Activated naive CD4-positive, alpha-beta T cell treated with anti-CD3 and anti-CD28 coated beads for 36 hours (primary cell): ENCODE measurements around the gene RAB13. TPM values are rescaled to one million over a fixed set of nuclear protein-coding genes. Genes with fewer than 3 reads are reported as not detected.
"Not testable (repeated sequence)": the region's sequence is repeated elsewhere in the genome, so short reads cannot be mapped to it uniquely, and the experiment has no call there.

Experiments used
- CTCF ChIA-PET: fragments of 350-600 bp; sonication (Branson Sonifier 250); formaldehyde crosslinking; loops from one replicate; lab custom pipeline; 2021; ENCODE audit warnings: antibody characterized with exemption; lab: Charles Lee
- DNase-seq: peaks from one replicate; pipeline ENCODE4 v3.0.0-alpha.2; 2020
- H3K27ac Mint-ChIP-seq: one replicate; pipeline ENCODE4 v1.8.0; 2021; ENCODE audit warnings: mild to moderate bottlenecking, mixed read lengths
- H3K27me3 Mint-ChIP-seq: one replicate; pipeline ENCODE4 v1.8.0; 2021; ENCODE audit warnings: low read depth, mixed read lengths
- H3K36me3 Mint-ChIP-seq: one replicate; pipeline ENCODE4 v1.8.0; 2021; ENCODE audit warnings: low read depth, mixed read lengths
- H3K4me1 Mint-ChIP-seq: one replicate; pipeline ENCODE4 v1.8.0; 2021; ENCODE audit warnings: low read depth, mixed read lengths
- H3K4me3 Mint-ChIP-seq: one replicate; pipeline ENCODE4 v1.8.0; 2021; ENCODE audit warnings: mild to moderate bottlenecking, moderate library complexity, mixed read lengths
- H3K9me3 Mint-ChIP-seq: one replicate; pipeline ENCODE4 v1.8.0; 2021; ENCODE audit warnings: mixed read lengths
- intact Hi-C: fragments of 100-400 bp; cut with micrococcal nuclease; formaldehyde crosslinking; loops from one replicate; pipeline ENCODE4 v1.15.1; 2023
- total RNA-seq, 2 experiments: library from RNA; stranded (reverse); gene quantifications; one replicate each; pipeline ENCODE4 v1.2.3, GENCODE V29; 2021

Gene RAB13
- total RNA-seq, 2 experiments from 2014 or later, result 26.6 to 27.0 TPM

DNA sequence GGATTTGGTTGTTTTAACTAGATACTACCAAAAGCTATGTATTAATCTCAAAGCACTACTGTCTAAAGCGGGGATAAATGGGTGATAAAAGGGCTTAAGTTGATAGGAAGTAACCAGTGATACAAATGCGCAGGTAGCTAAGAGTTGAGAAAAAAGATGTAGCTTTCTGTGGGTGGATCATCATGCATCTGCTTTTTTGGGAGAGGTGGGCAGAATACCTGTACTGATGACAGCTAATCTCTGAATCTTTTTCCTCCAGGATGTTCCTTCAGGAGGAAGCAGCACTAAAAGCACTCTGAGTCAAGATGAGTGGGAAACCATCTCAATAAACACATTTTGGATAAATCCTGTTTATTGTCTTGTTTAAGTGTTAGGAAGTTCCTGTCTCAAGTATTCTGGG lies 5.7 kb upstream of the RAB13 start:
- CTCF ChIA-PET, result interaction anchor here (0.6 kb wide), 2 partner anchors 198 to 320 kb away, joined by 3 to 5 read pairs; no protein-coding TSS in a partner anchor
- H3K9me3 Mint-ChIP-seq, result no peaks in the 10 kb centered on the region
- no peak for DNase-seq
- H3K4me1 Mint-ChIP-seq, result peaks cover 37% of the 10 kb centered on the region
- H3K4me3 Mint-ChIP-seq, result peak overlapping the region; percentile 93
- no peaks in the 10 kb centered on the region for H3K27me3 Mint-ChIP-seq
- intact Hi-C loops, result loop anchor here (2.0 to 5.0 kb wide), 3 partner anchors 265 to 335 kb away; partner anchors contain the start of genes ATP8B2, HAX1 and INTS3
- peak overlapping the region; percentile 97 for H3K27ac Mint-ChIP-seq
- peaks cover 52% of the 10 kb centered on the region for H3K36me3 Mint-ChIP-seq

DNA sequence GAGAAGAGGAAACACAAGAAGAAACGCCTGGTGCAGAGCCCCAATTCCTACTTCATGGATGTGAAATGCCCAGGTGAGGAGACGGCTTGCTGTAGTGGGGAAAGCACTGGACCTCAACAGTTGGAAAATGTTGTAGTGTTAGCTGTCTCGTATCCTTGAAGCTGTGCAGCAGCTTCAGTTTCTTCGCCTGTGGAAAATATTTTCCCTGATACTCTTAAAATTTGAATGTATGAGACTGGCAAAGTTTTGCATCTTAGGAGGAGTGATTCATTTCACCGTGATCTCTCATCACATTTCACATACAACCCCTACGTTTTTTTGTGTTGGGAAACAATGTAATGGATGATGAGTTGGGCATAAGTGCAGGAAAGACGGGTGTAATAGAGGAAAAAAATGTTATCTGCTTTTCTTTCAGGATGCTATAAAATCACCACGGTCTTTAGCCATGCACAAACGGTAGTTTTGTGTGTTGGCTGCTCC lies 5.1 kb upstream of the RAB13 start:
- intact Hi-C loops, result loop anchor here (2.0 to 5.0 kb wide), 3 partner anchors 264 to 336 kb away; partner anchors contain the start of genes ATP8B2, HAX1 and INTS3

GRCh38 chr1:153990468-153991150 lies 4.5 kb upstream of the RAB13 start, which contains the start of gene RPS27:
Gene RPS27, plus strand, starts transcription at chr1:153990762. Its CDS starts 35 bp downstream, at chr1:153990797.
- Mint-ChIP-seq H3K4me1 (peaks cover 47% of the 10 kb centered on the region), H3K27me3 (peaks cover 3% of the 10 kb centered on the region), H3K27ac (peak within 1 kb of the TSS; percentile 97), H3K9me3 (no peaks in the 10 kb centered on the region), H3K36me3 (peaks cover 48% of the 10 kb centered on the region), H3K4me3 (peak within 1 kb of the TSS; percentile 93)
- peak; percentile 93 for DNase-seq
- CTCF ChIA-PET, result interaction anchor here (0.8 to 1.4 kb wide), 4 partner anchors 13 to 281 kb away, joined by 3 to 7 read pairs (median 4); partner anchors contain the start of gene JTB
- intact Hi-C loops, result loop anchor here (1.0 to 5.0 kb wide), 14 partner anchors 13 to 481 kb away; partner anchors contain the start of genes ATP8B2, CREB3L4, HAX1 and INTS3

More for the DNA sequence above, 5.1 kb upstream of the RAB13 start:
- Mint-ChIP-seq H3K27ac (peak overlapping the region; percentile 97), H3K4me1 (peaks cover 42% of the 10 kb centered on the region), H3K9me3 (no peaks in the 10 kb centered on the region), H3K27me3 (no peaks in the 10 kb centered on the region), H3K4me3 (peak overlapping the region; percentile 93), H3K36me3 (peaks cover 51% of the 10 kb centered on the region)
- CTCF ChIA-PET, result interaction anchor here (0.6 to 0.8 kb wide), 2 partner anchors 198 to 281 kb away, joined by 3 to 5 read pairs; no protein-coding TSS in a partner anchor
- DNase-seq, result no peak

- H3K4me3 Mint-ChIP-seq, result no peak overlapping the region
- intact Hi-C loops, result no loop called here
- no peaks in the 10 kb centered on the region for H3K9me3 Mint-ChIP-seq
Measured at GRCh38 chr1:153987621-153988020, 1.5 kb upstream of the RAB13 start.

GRCh38 chr1:153985341-153985912 lies 712 bp downstream of the RAB13 start:
- Mint-ChIP-seq H3K4me1 (peaks cover 34% of the 10 kb centered on the region), H3K27me3 (peaks cover 3% of the 10 kb centered on the region), H3K9me3 (no peaks in the 10 kb centered on the region), H3K36me3 (no peaks in the 10 kb centered on the region), H3K4me3 (peak overlapping the region; percentile 77), H3K27ac (peak overlapping the region; percentile 72)
- peak; percentile 73 for DNase-seq
- intact Hi-C loops, result loop anchor here (1.0 to 2.0 kb wide), 2 partner anchors 8 to 413 kb away; partner anchors contain the start of gene JTB
- CTCF ChIA-PET, result interaction anchor here (0.8 to 3.7 kb wide), 13 partner anchors 9 to 475 kb away, joined by 3 to 58 read pairs (median 5); partner anchors contain the start of genes CREB3L4, DENND4B, NPR1 and SLC39A1

More at GRCh38 chr1:153987621-153988020, 1.5 kb upstream of the RAB13 start:
- Mint-ChIP-seq H3K27ac (peak overlapping the region; percentile 71), H3K36me3 (peaks cover 21% of the 10 kb centered on the region), H3K4me1 (peaks cover 46% of the 10 kb centered on the region), H3K27me3 (peaks cover 3% of the 10 kb centered on the region)
- DNase-seq, result no peak
- CTCF ChIA-PET, result interaction anchor here (0.5 to 3.7 kb wide), 15 partner anchors 10 to 316 kb away, joined by 3 to 58 read pairs (median 6); partner anchors contain the start of genes CREB3L4, DENND4B, JTB and SLC39A1

- H3K4me3 Mint-ChIP-seq, result no peak overlapping the region
- CTCF ChIA-PET, result interaction anchor here (0.7 to 3.7 kb wide), 6 partner anchors 8 to 136 kb away, joined by 3 to 32 read pairs (median 5); partner anchors contain the start of genes CREB3L4 and DENND4B
- peaks cover 28% of the 10 kb centered on the region for H3K4me1 Mint-ChIP-seq
- H3K27ac Mint-ChIP-seq, result no peak overlapping the region
- intact Hi-C loops, result loop anchor here (2.0 kb wide), 1 partner anchor 412 kb away; no protein-coding TSS in a partner anchor
- peaks cover 3% of the 10 kb centered on the region for H3K27me3 Mint-ChIP-seq
- H3K36me3 Mint-ChIP-seq, result no peaks in the 10 kb centered on the region
- H3K9me3 Mint-ChIP-seq, result no peaks in the 10 kb centered on the region
- no peak for DNase-seq
Measured at GRCh38 chr1:153984123-153984894, 1.8 kb downstream of the RAB13 start.

GRCh38 chr1:153981735-153982134 lies 4.4 kb downstream of the RAB13 start:
- H3K4me3 Mint-ChIP-seq, DNase-seq, intact Hi-C loops, H3K36me3 Mint-ChIP-seq, CTCF ChIA-PET, H3K27ac Mint-ChIP-seq, H3K27me3 Mint-ChIP-seq, H3K9me3 Mint-ChIP-seq: not testable (repeated sequence)
- H3K4me1 Mint-ChIP-seq, result peaks cover 32% of the 10 kb centered on the region

DNA sequence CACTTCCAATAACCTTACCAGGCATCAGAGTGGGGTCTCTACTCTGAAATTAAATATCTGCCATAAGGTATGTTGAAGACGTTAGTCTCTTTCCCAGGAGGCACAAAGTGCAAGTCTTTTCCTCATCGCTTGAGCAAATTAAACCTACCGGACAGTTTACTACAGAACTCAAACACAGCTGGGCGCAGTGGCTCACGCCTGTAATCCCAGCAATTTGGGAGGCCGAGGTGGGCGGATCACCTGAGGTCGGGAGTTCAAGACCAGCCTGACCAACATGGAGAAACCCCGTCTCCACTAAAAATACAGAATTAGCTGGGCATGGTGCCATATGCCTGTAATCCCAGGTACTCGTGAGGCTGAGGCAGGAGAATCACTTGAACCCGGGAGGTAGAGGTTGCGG lies 7.0 kb downstream of the RAB13 start:
- CTCF ChIA-PET, result interaction anchor here (0.8 to 2.9 kb wide), 2 partner anchors 8 to 16 kb away, joined by 3 to 27 read pairs; partner anchors contain the start of genes RAB13 and SLC39A1
- Mint-ChIP-seq H3K36me3 (peaks cover 25% of the 10 kb centered on the region), H3K4me1 (peaks cover 32% of the 10 kb centered on the region)
- not testable (repeated sequence) for H3K9me3 Mint-ChIP-seq, DNase-seq, H3K4me3 Mint-ChIP-seq, H3K27ac Mint-ChIP-seq, H3K27me3 Mint-ChIP-seq
- intact Hi-C loops, result loop anchor here (5.0 kb wide), 1 partner anchor 322 kb away; the partner anchor contains the start of gene SNAPIN

GRCh38 chr1:153978274-153978909 lies 7.7 kb downstream of the RAB13 start:
- intact Hi-C loops, result loop anchor here (1.0 to 5.0 kb wide), 2 partner anchors 307 to 321 kb away; partner anchors contain the start of gene SNAPIN
- H3K27me3 Mint-ChIP-seq, result no peaks in the 10 kb centered on the region
- H3K9me3 Mint-ChIP-seq, result no peaks in the 10 kb centered on the region
- peak overlapping the region; percentile 97 for H3K4me3 Mint-ChIP-seq
- H3K27ac Mint-ChIP-seq, result peak overlapping the region; percentile 94
- H3K4me1 Mint-ChIP-seq, result peaks cover 34% of the 10 kb centered on the region
- no peak for DNase-seq
- CTCF ChIA-PET, result interaction anchor here (1.2 to 2.9 kb wide), 5 partner anchors 9 to 57 kb away, joined by 3 to 27 read pairs (median 10); partner anchors contain the start of genes CREB3L4, RAB13 and SLC39A1
- H3K36me3 Mint-ChIP-seq, result peaks cover 32% of the 10 kb centered on the region

DNA sequence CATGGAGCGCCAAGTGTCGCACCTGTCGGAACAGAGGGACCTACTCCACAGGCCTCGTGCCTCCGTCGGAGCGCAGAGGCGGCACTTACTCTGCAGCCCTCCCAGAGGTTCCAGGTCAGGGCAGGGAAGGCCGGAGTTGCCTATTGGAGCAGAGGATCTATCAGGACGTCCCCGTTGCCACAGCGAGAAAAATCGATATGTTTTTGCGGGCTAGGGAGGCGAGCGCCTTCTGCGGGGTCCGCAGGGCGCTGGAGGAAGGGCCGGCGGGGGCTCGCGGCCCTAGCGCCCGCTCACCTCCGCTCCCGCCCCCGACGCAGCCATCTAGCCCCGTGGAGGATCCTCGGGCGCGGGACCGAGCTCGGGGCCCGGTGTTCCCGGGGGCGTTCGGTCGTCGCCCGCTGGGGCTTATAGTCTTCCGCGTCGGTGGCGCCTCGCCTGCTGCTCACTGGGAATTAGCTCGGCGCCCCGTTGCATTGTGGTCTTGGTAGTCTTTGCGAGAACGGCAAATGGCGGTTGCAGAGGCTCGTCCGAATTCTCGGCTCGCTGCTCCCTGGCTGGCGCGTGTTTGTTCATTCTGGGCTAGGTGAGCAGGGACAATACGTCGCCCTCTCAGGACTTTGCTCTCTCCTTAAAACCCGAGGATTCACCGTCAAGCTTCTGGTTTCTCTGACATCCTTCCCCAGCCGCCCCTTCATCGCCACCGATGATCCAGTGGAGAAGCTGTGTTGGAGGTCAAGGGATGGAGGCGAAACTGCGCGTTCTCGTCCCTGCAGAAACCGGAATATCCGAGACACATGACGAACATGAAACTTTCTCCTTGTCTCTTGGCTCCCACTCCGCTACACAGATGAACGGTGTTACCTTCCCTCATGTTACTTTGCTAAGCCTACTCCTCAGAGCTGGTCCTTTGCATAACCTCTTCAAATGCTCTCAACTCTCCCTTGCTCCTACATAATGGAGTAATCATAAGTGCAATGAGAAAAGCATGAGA lies 8.6 kb downstream of the RAB13 start, which contains the start of gene JTB:
Gene JTB, minus strand, starts transcription at position 425 of the 991 bp plus-strand sequence. Its CDS starts 422 bp downstream, at position 3.
- peaks cover 34% of the 10 kb centered on the region for H3K36me3 Mint-ChIP-seq

More for the DNA sequence above, 8.6 kb downstream of the RAB13 start, which contains the start of gene JTB:
- H3K27me3 Mint-ChIP-seq, result no peaks in the 10 kb centered on the region
- peaks cover 37% of the 10 kb centered on the region for H3K4me1 Mint-ChIP-seq
- peak; percentile 94 for DNase-seq
- intact Hi-C loops, result loop anchor here (1.0 to 5.0 kb wide), 9 partner anchors 8 to 320 kb away; partner anchors contain the start of genes CREB3L4, CRTC2, RPS27 and SLC39A1
- CTCF ChIA-PET, result interaction anchor here (0.6 to 2.9 kb wide), 11 partner anchors 10 to 467 kb away, joined by 3 to 27 read pairs (median 3); partner anchors contain the start of genes CREB3L4, RAB13, RPS27 and SLC39A1
- no peaks in the 10 kb centered on the region for H3K9me3 Mint-ChIP-seq
- H3K27ac Mint-ChIP-seq, result peak within 1 kb of the TSS; percentile 95
- H3K4me3 Mint-ChIP-seq, result peak within 1 kb of the TSS; percentile 97
